Effector CD8-positive, alpha-beta T cell (primary cell): Measurements from ENCODE around the gene STEAP1B.

Experiments used
- DNase-seq: peaks from one replicate; lab custom pipeline; 2025; lab: John Stamatoyannopoulos, UW

The STEAP1B gene

GRCh38 chr7:22400936-22401553 is 98.9 kb downstream of the STEAP1B start:
- DNase-seq = no peak

DNA sequence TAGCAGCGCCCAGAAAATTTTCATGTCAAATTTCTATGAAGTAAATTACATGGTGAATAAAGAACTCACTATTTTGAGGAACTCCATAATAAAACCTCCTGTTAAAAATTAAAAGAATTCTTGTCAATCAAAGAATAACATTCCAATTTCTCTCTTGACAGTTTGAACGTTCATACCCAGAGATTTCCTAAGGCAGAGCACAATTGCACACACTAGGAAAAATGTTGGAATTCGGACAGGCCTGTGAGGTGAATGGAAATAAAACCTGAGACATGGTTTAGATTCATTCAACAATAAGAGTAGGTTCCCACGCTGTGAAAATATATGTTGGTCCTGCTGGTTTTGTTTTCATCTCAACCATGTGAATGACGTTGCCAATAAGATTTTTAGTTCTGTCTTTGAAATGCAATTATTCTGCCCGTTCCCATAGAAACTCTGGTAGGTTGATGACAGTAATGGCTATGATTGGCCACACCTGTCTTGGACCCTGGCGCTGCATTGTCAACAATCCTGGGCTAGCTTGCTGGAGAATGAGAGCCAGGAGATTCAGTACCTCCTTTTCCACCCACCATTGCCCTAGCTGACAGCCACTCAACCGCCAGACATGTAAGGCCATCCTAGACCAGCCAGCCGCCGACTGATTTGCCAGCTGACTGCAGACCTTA is 99.7 kb downstream of the STEAP1B start:
- no peak for DNase-seq

DNA sequence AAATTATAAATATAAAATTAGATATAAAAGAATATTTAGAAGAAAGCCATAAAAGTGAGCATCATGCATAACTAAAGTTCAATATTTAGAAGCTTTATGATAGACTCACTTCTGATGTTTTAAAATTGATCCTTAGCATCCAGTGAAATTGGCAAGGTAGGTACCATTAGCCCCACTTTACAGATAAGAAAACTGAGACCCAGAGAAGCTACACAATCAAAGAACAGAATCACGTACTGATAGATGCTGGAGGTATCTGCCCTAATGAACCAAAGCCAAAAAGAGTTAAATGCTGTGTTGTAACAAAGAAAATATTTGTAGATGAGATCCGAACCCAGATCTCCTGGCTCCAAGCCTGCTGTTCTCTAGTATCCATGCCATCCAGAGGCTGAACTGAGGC is 100.4 kb downstream of the STEAP1B start:
- no peak for DNase-seq

DNA sequence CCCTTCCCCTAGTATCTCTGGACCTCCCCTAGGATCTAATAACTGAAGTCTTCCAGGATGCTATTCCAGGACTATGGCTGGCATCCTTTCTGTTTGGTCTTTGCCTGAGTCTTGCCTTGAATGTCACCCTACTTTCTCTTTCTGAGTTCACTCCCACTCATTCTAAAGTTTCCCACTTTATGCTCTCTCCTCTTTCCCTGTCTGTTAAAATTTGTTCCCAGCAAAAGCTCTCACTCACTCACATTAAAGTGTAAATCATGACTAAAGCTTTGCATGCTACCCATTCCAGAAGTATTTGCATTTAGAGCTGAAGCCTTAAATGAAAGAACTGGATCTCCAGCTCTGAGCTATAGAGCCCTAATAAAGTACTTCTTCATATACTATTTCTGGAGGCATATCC is 100.9 kb downstream of the STEAP1B start:
- no peak for DNase-seq

- no peak for DNase-seq
These were observed 102.0 kb downstream of the STEAP1B start for GRCh38 chr7:22397981-22398380.

DNA sequence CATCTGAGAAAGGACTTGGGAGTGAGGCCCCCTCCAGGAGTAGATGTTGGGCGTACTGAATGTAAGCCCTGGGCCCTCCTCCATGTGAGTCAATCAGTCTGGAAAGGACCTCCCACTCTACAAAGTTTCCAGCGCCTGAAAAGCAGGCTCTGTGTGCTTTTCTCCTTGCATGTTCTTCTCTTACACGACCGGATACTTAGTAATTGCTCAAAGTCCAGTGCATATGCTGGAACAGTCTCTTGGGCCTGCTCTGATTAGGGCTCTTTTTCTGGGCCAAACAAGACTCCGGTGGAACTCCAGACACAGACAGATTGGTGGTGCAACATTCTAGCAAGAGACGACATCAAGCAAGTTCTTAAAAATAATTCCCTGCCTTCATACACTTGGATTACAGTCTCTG is 104.8 kb downstream of the STEAP1B start:
- no peak for DNase-seq

- no peak for DNase-seq
These were observed 105.2 kb downstream of the STEAP1B start for GRCh38 chr7:22394739-22395138.

DNA sequence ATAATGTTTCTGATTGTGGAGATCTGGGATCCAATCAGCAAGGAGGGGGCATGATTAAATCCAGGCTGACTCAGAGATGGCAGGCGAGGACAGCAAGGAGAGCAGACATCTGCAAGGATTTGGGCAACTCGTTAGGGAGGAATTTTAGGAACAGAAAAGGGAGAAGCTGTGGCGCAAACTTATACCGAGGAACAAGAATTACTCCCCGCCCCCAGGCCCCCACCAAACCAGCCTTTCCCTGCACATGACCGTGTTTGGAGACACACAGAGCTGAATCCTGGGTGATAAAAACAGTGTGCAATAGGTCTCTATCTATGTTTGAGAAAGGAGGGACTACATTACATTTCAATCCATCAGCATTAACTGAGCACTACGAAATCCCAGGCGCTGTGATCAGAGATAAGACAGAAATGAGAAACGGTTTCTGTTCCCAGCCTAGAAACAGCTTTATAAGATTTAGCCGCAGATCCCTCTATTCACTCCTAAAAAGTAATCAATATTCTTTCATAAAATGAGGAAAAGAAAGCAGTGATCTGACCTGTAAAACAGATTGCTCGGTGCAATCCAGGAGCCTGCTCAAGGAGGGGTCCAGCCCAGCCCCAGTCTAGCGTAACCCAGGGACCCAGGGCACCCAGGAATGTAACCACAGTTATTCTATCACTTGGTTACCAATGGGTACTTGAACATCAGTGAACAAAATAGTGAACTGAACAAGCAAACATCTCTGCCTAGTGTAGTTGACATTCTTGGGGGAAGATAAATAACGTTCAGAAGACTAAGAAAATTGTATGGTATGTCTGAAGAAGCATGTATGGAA is 105.9 kb downstream of the STEAP1B start:
- no peak for DNase-seq

DNA sequence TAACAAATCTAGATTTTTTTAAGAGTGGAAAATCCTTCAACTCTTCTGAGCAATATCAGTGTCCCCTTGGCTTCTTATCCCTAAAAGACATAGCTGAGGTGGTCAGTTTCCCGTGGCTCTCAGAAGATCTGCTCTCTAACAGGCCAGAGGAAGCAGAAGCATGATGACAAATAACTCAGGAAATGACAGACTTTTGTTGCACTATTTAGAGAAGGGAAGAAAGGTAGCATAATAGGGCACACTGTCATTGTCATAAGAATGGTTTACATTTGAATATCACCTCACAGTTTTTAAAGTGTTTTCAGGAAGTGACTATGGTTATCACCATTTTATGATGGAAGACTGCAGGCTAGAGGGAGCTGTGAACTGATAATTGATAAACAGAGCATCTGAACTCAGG is 109.5 kb downstream of the STEAP1B start:
- DNase-seq = no peak

GRCh38 chr7:22389892-22390291 is 110.1 kb downstream of the STEAP1B start:
- no peak for DNase-seq

DNA sequence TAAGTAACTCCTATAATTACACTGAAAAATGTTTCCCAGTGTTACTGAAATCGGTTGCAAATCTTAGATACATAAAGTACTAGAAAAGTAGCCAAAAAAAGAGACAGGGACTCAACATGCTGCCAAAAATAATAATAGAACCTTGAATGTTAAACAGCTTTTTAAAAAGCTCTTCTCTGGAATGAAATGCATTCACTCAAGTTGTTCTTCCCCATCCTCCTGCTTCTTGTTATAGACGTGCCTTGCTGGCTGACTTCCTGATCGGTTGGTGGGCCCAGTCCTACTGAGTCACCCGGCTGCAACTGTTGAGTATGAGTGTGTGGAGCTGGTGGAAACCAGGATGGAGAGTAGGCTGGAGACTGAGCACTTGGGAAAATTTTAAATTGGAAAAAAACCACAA is 112.4 kb downstream of the STEAP1B start:
- no peak for DNase-seq

- DNase-seq = no peak
These were observed 113.1 kb downstream of the STEAP1B start for GRCh38 chr7:22386865-22387264.

DNA sequence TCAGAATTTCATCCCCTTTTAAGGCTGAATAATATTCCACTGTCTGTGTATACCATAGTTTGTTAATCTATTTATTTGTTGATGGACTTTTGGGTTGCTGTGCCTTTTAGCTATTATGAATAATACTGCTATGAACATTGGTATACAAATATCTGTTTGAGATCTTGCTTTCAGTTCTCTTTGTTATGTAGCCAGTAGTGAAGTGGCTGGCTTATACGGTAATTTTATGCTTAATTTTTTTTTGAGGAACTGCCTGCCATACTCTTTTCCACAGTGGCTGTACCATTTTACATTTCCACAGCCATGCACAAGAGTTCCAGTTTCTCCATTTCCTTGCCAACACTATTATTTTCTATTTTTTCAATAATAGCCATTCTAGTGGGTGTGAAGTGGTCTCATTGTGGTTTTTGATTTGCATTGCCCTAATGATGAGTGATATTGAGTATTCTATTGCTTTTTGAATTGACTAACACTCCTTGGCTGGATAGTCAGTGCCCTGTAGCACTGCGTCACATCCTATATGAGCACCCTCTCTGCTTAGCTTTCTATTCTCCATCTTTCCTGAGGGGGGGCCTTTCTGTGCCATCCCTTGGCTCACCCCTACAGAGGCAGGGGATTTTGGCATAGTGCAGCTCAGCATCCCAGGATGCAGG is 113.7 kb downstream of the STEAP1B start:
- no peak for DNase-seq

DNA sequence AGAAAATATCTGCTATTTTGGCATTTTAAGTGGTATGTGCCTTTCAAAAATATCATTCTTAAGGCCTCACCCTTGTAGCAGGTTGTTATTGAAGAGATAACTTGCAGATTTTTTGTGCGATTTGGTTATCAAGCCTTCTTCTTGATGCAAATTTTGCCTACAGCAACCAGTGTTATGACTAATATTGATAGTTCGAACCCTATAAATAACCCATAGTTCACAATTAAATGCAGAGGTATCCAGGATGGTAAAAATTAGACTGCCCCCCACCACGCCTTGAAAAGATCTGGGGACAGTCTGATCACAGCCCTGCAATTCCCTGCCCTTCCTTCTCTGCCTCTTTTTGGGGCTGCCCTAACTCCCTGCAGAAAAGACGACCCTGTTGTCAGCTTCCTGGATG is 114.7 kb downstream of the STEAP1B start:
- DNase-seq = no peak

- DNase-seq = no peak
These were observed 119.7 kb downstream of the STEAP1B start for GRCh38 chr7:22380333-22380732.

- DNase-seq = no peak
These were observed 121.6 kb downstream of the STEAP1B start for GRCh38 chr7:22378199-22378980.

GRCh38 chr7:22377703-22378102 is 122.3 kb downstream of the STEAP1B start:
- no peak for DNase-seq

GRCh38 chr7:22375359-22376048 is 124.5 kb downstream of the STEAP1B start:
- no peak for DNase-seq

DNA sequence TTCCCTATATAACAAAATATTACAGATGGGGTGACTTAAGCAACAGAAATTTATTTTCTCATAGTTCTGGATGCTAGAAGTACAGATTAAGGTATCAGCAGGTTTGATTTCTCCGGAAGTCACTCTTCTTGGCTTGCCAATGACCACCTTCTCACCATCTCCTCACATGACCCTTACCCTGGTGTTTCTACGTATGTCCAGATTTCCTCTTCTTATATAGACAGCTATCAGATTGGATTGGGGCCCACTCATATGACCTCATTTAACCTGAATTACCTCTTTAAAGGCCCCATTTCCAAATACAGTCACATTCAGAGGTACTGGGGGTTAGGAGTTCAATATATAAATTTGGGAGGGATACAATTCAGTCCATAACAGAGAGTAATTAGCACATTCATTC is 126.1 kb downstream of the STEAP1B start:
- DNase-seq = no peak

- no peak for DNase-seq
These were observed 126.6 kb downstream of the STEAP1B start for GRCh38 chr7:22373388-22373787.

GRCh38 chr7:22372863-22373262 is 127.1 kb downstream of the STEAP1B start:
- DNase-seq = no peak
